ENCODE data around the gene PI16.

DNA sequence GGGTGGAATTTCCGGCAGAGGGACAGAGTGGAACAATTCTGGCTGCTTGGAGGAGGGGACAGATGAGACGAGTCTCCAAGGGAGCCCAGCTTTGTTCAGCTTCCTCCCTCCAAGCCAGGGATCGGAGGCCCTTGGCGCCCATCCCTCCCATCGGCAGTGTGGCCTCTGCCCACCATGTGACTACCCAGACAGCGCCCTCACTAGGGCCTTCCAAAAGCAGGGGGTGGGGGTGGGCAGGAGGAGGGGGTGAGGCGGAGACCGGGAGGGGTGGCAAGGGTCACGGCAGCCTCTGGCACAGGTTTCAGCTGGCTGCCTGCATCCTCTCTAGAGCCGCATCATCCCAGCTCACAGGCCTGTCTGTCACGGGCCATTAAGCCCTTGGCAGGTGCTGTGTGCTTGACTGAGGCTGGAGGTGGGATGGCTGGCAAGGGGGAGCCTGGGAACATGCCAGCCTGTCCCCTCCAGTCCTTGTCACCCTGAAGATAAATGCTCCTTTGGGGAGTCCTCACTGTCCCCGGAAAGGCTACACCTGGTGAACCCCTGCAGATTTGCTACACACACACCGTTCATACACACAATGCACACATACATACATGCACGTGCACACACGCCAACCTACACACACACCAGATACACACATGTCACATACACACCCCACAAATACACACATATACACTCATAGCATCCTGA lies 44.7 kb downstream of the PI16 start:
- TF ChIP-seq, protein P1, sequence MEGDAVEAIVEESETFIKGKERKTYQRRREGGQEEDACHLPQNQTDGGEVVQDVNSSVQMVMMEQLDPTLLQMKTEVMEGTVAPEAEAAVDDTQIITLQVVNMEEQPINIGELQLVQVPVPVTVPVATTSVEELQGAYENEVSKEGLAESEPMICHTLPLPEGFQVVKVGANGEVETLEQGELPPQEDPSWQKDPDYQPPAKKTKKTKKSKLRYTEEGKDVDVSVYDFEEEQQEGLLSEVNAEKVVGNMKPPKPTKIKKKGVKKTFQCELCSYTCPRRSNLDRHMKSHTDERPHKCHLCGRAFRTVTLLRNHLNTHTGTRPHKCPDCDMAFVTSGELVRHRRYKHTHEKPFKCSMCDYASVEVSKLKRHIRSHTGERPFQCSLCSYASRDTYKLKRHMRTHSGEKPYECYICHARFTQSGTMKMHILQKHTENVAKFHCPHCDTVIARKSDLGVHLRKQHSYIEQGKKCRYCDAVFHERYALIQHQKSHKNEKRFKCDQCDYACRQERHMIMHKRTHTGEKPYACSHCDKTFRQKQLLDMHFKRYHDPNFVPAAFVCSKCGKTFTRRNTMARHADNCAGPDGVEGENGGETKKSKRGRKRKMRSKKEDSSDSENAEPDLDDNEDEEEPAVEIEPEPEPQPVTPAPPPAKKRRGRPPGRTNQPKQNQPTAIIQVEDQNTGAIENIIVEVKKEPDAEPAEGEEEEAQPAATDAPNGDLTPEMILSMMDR (conservative IDR thresholded peaks at IDR 0.05): no peak
- TF ChIP-seq EZH2 (IDR thresholded peaks at IDR 0.05; ENCODE audit: low read depth): no peak
